DND-41 (cell line): ENCODE data around the gene PAGE2.

Source experiments
- EZH2 ChIP-seq: IDR thresholded peaks from 3 replicates; pipeline ENCODE4 v1.6.1; 2012; ENCODE audit warnings: borderline replicate concordance, low read depth, mild to moderate bottlenecking, moderate library complexity, low read length, inconsistent platforms; ENCODE audit not compliant: severe bottlenecking
- TF ChIP-seq, protein P1 (sequence below): IDR thresholded peaks from 2 replicates; pipeline ENCODE4 v1.5.1; 2012; ENCODE audit warnings: borderline replicate concordance, low read length, moderate library complexity, mild to moderate bottlenecking; ENCODE audit not compliant: poor library complexity, severe bottlenecking; ENCODE audit errors: extremely low read depth

DNA sequence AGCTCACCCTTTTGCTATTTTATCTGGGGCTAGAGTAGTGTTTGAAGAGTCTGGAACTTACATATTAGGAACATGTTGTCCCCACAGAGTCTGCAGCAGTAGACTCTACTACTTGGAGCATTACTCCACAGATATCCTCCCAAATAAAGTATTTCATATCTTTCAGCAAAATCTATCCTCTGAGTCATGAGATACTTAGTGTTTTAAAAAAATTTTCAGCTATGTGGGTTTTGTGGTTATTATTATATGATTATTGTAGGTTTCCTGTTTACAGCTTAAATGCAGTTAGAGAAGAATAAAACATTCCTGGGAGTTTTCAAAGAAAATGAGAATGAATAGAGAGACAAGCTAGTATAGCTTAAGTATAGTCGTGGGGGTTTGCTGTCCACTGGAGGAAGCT, 30.9 kb downstream of the PAGE2 start:
- TF ChIP-seq, protein P1, sequence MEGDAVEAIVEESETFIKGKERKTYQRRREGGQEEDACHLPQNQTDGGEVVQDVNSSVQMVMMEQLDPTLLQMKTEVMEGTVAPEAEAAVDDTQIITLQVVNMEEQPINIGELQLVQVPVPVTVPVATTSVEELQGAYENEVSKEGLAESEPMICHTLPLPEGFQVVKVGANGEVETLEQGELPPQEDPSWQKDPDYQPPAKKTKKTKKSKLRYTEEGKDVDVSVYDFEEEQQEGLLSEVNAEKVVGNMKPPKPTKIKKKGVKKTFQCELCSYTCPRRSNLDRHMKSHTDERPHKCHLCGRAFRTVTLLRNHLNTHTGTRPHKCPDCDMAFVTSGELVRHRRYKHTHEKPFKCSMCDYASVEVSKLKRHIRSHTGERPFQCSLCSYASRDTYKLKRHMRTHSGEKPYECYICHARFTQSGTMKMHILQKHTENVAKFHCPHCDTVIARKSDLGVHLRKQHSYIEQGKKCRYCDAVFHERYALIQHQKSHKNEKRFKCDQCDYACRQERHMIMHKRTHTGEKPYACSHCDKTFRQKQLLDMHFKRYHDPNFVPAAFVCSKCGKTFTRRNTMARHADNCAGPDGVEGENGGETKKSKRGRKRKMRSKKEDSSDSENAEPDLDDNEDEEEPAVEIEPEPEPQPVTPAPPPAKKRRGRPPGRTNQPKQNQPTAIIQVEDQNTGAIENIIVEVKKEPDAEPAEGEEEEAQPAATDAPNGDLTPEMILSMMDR: no peak
- no peak for TF ChIP-seq EZH2
